HG02981 (cell line): ENCODE results near the gene IGFBP6.

Experiments used
- ATAC-seq: cut with Tn5 transposase; IDR thresholded peaks from one replicate; pipeline ENCODE4 v1.9.1; 2021; ENCODE audit warnings: mild to moderate bottlenecking, moderate library complexity; ENCODE audit not compliant: unreplicated experiment

The IGFBP6 gene

DNA sequence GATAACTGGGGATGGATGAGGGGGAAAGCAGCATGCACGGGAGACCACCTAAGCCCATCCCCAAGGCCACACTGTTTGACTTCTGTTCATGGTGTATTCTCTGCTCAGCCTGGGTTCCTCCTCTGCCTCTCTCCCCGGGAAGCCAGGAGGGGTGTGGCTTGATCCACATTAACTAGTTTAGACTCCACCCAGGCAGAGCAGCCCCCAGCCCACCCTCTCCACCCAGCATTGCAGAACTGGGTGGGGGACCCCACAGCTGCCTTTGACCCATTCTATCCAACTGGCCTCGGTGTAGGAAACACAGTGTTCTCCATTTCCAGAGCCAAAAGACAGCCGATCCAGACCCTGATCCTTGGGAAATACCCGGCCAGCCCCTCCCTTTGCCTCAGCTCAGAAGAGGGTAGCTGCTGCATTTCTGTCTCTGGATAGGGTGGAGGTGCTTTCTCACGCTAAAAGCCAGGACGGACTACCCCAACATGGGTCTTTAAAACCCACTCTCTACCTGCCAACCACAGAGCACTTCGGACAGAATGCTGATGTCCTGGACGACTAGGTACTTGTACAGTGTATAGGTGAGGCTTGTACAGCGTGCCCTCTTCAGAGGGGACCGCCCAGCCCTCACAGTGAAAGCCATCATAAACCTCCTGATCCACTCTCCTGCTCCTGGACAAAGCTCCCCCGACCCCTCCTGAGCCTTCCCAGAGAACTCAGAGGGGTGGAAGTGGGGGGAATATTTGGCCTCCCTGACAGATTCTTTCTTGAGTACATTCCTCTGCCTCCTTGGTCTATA, 27.7 kb upstream of the IGFBP6 start:
- ATAC-seq = no peak

DNA sequence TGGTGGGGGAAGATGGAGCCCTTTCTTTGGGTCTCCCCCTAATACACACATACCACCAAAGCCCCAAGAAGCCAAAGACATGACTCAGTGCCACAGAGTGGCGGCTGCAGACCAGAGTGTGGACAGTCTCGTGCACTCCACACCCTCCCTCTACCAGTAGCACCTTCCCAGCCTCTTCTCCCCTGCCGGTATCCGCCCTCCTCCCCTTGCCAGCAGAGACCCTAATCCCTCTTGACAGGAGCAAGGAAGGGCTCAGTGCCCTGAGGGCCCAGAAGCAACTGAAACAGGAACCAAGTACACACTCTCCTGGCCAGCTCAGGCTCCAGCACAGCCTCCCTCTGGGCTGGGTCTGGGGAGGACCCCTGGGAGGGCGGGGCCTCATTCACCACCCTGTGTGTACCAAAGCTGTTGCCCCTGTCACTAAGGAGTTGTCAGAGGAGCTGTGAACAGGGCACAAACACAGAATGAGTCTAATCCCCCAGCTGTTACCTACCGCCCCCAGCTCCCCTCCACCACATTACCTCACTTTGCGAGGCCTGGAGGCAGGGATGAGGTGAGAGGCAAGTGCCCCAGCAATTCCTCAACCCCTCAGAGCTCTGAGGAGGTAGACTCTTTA, 26.5 kb upstream of the IGFBP6 start:
- ATAC-seq = no peak

DNA sequence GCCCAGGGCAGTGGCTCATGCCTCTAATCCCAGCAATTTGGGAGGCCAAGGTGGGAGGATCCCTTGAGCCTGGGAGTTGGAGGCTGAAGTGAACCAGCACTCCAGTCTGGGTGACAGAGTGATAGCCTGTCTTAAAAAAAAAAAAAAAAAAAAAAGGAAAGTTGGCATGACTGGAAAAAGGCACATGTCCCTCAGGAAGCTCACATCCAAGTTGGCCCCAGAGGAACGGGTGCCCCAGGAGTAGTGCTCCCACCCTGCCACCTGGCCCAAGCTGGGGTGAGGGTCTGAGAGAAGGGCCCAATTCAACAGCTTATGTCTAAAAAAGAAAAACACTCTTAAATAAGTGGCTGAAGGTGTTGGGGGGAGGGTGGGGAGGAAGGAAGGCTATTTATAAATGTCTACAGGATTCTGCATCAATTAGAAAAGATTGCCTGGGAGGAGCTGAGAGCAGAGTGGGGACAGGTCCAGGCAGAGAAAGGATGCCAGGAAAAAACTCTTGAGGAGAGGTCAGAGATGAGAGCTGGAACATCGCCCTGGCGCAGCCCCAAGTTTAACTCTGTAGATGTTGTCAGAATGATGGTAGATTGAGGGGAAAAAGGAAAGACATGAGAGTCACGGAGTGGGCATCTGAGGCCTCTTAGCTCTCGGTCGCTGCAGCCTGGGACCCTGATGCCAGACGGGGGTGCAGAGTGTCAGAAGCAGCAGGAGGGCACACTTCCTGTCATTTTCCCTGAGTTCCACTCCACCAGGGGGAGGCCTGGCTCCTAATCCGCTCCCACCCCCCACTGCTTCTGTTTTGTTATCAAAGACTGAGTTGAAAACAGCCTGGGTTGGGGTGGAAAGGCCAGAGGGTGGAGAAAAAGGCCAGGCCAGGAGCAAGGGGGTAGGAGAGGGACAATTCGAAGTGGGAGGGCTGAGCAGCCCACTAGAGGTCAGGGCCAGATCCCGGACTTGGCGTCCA, 25.6 kb upstream of the IGFBP6 start:
- no peak for ATAC-seq

DNA sequence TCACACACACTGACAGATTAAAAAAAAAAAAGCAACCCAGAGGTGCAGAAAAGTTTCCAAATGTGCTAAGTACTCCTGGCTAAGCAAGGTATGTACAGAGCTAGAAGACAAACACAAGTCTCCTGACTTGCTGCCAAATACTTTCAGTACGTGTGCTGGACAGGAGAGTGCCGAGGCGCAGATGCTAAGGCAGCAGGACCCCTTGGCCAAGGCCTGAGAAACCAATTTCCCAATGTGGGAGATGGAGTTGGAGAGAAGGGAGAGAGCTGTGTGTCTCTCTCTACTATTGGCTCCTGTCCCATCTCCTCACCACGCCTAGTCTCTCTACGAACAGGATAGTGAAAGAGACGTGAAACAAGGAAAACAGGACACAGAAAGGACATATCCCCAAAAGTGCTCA, 23.6 kb upstream of the IGFBP6 start:
- no peak for ATAC-seq

DNA sequence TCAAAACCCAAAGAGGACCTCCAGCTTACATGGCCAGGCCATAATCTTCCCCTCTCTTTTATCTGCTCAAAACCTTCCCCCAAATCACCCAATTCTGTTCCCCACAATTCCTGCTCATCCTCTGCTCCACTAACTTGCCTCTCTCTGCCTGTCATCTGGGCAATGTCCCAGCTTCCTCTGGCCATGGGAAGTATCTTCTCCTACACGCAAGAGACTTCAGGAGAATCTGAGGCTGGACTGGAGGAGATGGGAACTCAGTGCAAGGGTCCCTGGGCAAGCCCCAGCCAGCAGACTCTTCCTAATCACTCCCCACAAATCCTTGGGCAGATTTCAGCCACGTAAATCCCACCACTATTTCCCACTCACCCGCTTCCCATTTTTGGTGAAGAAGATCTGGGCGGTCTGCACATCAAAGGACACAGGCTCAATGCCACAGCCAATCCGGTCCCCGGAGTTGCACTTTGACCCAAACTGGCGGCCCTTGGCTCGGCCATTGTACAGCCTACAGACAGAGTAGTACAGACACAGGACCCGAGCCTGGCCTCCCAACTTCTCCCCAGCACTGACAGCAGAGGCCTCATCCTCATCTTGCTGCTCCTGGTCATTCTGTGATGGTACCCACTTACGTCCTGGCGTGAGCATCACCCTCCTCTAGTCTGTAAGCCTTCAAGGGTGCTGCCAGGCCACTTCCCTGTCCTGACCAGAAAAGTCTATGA, 23.0 kb upstream of the IGFBP6 start:
- ATAC-seq = no peak

DNA sequence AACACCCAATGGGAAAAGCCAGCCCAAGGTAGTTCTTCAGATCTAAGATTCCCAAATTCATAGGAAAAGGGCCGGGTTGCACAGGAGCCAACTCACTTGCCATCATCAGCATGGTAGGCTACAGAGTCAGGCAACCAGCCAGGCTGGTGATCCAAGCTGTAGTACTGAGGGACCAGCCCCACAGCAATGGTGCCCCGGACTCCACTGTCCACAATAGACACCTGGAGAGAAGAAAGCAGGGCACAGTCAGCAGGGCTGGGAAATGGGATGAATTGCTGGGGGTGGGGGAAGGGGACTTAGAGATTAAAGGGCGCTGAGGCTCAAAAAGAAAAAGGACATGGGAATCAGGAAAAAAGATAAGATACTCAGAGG, 22.5 kb upstream of the IGFBP6 start:
- ATAC-seq = no peak

DNA sequence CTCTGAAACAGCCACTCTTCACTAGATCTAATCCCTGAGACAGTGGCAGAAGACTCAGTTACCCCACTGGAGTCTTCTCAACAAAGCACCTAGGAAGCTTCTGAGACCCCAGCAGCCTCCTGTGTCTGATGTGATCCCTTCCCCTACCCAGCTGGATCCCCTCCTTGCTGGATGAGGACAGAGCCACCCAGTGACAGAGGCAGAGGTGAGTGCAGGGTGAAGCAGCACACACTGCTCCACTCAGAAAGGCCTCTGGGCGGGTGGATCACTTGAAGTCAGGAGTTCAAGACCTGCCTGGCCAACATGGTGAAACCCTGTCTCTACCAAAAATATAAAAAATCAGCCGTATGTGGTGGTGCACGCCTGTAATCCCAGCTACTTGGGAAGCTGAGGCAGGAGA, 21.0 kb upstream of the IGFBP6 start:
- ATAC-seq = no peak

DNA sequence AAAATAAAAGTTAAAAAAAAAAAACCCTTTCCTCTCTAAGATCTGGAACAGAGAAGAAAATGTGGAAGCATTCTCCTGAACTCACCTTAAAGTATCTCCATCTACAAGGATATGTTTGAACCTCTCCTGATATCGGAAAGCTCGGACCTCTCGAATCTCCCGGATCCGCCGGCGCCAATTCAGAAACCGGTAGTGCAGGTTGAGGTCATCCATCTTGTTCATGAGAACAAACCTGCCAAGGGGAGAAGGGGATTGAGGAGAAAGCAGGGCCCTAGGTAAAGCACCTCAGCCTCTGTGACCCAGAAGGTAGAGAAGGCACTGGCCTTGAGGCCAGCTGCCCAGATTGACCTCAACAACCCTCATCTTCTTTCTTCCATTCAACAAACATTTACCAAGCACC, 20.4 kb upstream of the IGFBP6 start:
- ATAC-seq = no peak

DNA sequence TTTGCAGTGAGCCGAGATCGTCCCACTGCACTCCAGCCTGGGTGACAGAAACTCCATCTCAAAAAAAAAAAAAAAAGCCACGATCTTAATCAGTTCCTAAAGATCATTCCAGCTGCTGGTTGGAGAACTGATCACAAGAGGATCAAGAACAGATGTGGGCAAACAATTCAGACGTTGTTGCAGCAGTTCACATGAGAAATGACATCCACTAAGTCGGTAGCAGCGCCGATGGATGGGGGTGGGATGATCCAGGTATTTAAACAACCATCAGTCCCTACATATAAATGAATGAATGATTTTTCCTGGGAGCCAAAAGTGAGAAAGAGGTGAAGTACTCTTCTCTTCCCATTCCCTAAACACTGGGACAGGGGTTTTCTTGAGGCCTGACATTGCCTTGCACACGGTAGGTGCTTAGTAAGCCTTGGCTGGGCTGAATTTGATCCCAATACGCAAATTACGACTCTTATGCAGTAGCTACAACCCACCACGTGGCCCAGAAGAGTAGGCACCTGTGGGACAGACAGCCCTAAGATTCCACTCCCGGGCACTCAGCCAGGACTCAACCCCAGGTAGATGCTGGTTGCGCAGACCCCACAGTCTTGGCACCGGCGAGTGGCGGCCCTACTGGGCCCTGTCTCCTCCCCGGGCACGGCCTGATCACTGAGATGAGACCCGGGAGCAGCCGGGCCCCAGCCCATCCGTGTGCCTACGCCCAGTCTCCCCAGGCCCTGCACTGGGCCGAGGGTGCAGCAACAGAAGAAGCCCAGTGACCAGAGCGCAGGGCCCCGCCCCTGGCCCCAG, 18.8 kb upstream of the IGFBP6 start:
- ATAC-seq = peak; percentile 17

DNA sequence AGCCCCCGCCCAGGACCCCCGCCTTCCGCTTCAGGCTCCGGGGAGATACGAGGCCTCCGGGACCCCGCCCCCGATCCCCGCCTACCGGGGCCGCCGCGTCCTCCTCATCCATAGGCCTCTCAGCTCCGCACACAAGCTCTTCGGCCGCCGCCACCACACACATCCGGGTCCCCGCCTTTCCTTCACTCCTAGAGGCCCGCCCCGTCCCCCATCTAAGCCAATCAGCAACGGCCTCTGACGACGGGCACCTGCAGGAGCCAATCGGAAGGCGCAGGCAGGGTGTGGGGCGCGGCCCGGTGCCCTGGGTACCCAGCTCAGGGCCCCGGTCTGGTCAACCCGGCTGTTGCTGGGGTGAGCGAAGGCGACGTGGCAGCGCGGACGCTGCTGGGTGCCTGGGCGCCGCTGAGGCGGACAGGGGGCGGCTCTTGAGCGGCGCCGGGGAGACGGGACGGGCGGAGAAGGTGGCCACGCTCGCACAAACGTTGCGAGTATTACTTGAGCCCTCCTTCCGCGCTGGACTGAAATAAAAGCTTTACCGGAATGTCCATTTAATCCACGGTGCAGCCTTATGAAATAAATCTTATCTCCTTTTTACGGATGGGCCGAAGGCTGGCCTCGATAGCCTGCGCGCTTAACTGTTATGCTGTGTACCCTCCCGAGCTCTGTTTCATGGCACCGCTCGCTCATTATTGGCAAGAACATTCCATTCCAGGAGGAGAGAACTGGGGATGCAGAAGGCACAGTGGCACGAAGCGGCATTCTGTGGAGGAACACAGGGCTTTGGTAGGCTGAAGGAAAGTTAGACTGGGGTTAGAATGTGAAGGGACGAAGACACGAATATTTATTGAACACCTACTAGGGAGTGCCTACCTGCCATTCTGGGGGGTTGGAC, 18.0 kb upstream of the IGFBP6 start, which contains the start of gene SPRYD3:
SPRYD3 (minus strand) TSS at position 165 of the 892 bp plus-strand sequence; CDS start at position 108, 57 bp downstream.
- peak; percentile 99 for ATAC-seq

DNA sequence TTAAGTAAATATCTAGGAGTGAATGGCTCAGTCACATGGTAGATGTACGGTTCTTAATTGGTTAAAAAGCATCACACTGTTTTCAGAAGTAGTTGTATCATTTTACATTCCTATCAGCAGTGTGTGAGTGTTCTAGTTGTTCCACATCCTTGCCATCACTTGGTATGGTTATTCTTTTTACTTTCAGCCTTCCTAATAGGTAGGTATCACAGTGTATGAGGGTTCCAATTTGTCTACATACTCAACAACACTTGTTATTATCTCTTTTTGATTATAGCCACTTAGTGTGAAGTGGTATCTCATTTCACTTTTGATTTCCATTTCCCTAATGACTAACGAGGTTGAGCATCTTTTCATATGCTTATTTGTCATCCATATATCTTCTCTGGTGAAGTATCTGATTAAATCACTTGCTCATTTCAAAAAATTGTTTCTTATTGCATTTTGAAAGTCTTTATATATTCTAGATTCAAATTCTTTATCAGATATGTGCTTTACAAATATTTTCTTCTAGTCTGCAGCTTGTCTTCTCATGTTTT, 14.8 kb upstream of the IGFBP6 start:
- no peak for ATAC-seq

DNA sequence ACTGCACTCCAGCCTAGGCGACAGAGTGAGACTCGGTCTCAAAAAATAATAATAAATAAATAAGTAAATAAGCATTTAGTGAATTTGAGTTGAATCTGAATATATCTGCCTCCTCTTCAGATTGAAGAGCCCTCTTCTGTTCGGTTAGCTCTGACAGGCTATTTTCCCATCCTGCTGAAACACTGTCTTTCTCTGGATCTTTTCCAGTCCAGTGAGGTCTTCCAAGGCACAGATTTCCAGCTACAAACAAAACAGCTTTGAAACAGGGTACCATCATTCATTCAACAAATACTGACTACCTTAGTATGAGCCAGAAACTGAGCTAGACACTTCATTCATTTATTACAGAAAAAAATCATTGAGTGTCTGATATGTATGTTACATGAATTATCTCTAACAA, 11.1 kb upstream of the IGFBP6 start:
- ATAC-seq = no peak

DNA sequence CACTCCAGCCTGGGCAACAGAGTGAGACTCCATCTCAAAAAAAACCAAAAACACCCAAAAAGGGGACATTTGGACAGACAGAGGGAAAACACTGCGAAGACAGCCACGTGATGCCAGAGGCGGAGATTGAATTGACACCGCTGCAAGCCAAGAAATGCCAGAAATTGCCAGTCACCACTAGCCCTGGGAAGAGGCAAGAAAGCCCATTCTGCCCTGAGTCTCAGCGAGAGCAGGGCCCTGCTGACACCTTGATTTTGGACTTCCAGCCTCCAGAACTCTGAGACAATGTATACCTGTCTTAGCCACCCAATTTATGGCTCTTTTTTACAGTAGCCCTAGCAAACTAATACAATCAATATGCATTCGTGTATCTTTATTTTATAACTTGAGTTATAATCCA, 7.4 kb upstream of the IGFBP6 start:
- no peak for ATAC-seq

DNA sequence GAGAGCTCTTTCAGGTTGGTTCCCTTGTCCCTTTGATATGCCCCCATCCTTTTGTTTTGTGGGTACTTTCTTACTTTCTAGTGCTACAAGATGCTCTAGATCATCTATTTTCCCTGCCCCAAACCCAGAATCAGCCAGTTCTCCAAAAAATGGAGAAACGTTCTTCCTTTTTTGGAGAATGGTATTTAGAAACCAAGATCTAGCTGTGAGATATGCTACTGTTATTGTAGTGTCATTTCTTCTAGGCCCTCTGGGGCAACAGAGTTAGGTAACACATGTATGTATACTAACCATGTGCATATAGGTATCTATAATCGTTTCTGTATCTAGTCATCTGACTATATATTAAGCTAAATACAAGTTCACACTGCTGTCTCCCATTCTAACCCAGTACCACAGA, 6.9 kb upstream of the IGFBP6 start:
- ATAC-seq = no peak

DNA sequence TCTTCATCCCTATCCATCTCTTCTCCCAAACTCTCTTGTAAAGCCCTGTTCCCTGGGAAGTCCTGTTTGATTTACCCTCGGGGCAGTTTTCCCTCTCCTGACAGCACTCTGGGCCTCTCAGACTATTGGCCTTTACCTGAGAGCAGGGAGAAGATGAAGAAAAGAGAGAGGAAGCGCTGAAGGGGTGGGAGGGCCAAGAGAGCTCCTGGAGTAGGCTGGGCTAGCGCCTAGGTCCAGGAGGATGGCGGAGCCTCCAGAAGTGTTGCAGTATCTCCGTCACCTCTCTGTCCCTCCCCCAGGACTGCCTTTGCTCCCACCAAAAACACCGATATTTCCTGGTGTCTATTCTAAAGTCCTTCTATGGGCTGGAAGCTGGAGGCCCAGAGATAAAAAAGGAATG, 5.7 kb upstream of the IGFBP6 start:
- no peak for ATAC-seq

DNA sequence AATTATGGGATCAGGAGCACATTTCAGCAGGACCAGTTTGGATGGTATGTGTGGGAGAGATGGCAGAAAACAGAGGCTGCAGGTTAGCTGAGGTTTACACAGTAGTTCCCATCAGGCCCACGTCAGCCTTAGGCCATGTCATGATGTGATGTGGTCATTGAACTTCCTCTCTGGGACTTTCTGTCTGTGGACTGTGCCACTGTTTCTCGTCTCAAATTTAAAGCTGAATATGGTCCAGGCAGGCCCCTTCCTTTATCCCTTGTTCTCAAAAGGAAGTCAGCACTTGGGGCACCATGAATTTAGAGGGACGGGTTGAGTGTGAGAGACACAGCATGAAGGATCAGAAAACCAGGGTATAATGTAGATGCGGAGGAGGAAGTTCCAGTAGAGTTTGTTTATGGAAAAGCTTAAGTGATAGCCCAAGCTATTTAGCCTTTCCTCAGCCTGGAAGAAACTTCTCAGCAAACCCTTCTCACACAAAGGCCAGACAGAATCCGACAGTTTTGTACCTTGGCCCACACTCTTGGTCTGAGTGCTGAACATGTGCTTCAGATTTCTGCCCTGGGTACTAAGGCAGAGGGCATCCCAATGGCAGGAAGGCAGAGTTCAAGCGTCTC, 3.6 kb upstream of the IGFBP6 start:
- ATAC-seq = no peak

DNA sequence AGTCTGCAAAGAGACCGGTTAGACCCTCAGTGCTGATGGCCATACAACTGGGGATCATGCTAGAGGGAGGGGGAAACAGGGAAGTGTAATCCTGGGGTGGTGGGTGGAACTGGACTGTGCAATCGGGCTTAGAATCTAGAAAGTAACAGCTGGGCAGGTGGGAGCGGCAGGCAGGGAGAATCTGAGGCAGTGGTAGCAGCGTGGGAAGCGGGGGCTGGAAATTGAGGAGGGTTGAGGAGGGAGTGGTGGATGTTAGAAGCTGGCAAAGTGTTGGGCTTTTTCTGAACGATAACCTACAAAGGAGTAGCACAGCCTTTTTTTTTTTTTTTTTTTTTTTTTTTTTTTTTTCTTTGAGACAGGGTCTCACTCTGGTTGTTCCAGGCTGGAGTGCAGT, 3.1 kb upstream of the IGFBP6 start:
- no peak for ATAC-seq
